Muscle of leg (tissue), 11 donors: ENCODE results near the gene CYP27C1. TPM values are rescaled to one million over a fixed set of nuclear protein-coding genes. Genes with fewer than 3 reads are reported as not detected.

Experiments used
- DNase-seq: peaks from one replicate; pipeline ENCODE4 v3.0.0; 2013
- H3K27ac ChIP-seq: one replicate; pipeline ENCODE4 v1.5.1; 2013; ENCODE audit warnings: mild to moderate bottlenecking, low read length, control low read depth
- H3K27me3 ChIP-seq: one replicate; pipeline ENCODE4 v1.6.1; 2013; ENCODE audit warnings: low read length; ENCODE audit not compliant: control insufficient read depth, insufficient read depth
- H3K36me3 ChIP-seq: one replicate; pipeline ENCODE4 v1.6.1; 2013; ENCODE audit warnings: low read length; ENCODE audit not compliant: control insufficient read depth, insufficient read depth
- H3K4me1 ChIP-seq: one replicate; pipeline ENCODE4 v1.6.1; 2013; ENCODE audit warnings: low read length; ENCODE audit not compliant: control insufficient read depth, insufficient read depth
- H3K4me3 ChIP-seq: one replicate; pipeline ENCODE4 v1.5.1; 2013; ENCODE audit warnings: low read length, control low read depth
- H3K9me3 ChIP-seq: replicated peaks from 2 replicates; pipeline ENCODE4 v1.6.1; 2013; ENCODE audit warnings: low read depth, low read length; ENCODE audit not compliant: control insufficient read depth
- WGBS: methylation state at CpG from one replicate; pipeline ENCODE4 v1.1.5; 2013; ENCODE audit warnings: missing lambda C conversion rate; ENCODE audit not compliant: insufficient coverage; 5-methylcytosine and 5-hydroxymethylcytosine counted together
- polyA plus RNA-seq, 8 donors: library from polyadenylated mRNA; unstranded; fragments of 120-200 nt; gene quantifications; one replicate each; pipeline versions ENCODE4 v1.2.1 to v1.2.3, GENCODE V29; 2013; ENCODE audit warnings: inconsistent platforms in 1 of 8, low replicate concordance in 1 of 8; ENCODE audit not compliant: insufficient read length in 8 of 8, insufficient read depth in 1 of 8
- total RNA-seq: library from RNA; stranded (reverse); fragments of 120-200 nt; gene quantifications from one replicate; pipeline ENCODE4 v1.2.4, GENCODE V29; 2013

Gene CYP27C1
- total and polyA plus RNA-seq, 9 donors, result 2.3 to 7.8 (median 5.0) TPM

- Histone ChIP-seq H3K36me3 (no peaks in the 10 kb centered on the region), H3K9me3 (peaks cover 11% of the 10 kb centered on the region), H3K27ac (peak overlapping the region; percentile 85), H3K27me3 (no peaks in the 10 kb centered on the region), H3K4me3 (no peak overlapping the region), H3K4me1 (peaks cover 36% of the 10 kb centered on the region)
- no peak for DNase-seq
- 69% methylated on average over 2 of the region's 4 CpGs for WGBS
Observed at GRCh38 chr2:127154396-127154795, 65.7 kb downstream of the CYP27C1 start.

- 89% methylated on average over 1 of the region's 6 CpGs for WGBS
- no peaks in the 10 kb centered on the region for H3K27me3 ChIP-seq
- H3K27ac ChIP-seq, result peak overlapping the region; percentile 22
- peaks cover 11% of the 10 kb centered on the region for H3K9me3 ChIP-seq
- no peak for DNase-seq
- H3K4me3 ChIP-seq, result no peak overlapping the region
- no peaks in the 10 kb centered on the region for H3K36me3 ChIP-seq
- peaks cover 36% of the 10 kb centered on the region for H3K4me1 ChIP-seq
Observed at GRCh38 chr2:127153691-127154158, 66.4 kb downstream of the CYP27C1 start.

DNA sequence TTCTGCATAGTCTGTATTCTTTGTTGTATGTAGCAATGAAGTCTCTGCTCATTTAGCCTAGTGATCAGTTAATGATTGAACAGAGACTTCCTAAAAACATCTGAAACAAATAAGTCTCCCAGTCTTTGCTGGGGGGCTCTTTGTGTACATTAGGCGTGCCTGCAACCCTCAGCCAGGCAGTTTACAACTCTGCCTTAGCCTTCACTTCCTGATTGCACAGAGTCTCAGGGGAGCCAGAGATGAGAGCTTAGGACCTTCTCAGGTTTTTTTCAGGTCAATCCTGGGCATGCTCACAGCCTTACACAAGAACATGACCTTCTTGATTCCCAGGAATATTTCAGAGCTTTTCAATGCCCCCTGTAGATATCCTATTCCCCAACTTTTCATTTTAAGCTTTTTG is 69.1 kb downstream of the CYP27C1 start:
- no peaks in the 10 kb centered on the region for H3K36me3 ChIP-seq
- WGBS, result 75% methylated on average over 1 of the region's 1 CpG
- no peak overlapping the region for H3K27ac ChIP-seq
- H3K27me3 ChIP-seq, result no peaks in the 10 kb centered on the region
- no peak for DNase-seq
- peaks cover 9% of the 10 kb centered on the region for H3K9me3 ChIP-seq
- no peak overlapping the region for H3K4me3 ChIP-seq
- peaks cover 34% of the 10 kb centered on the region for H3K4me1 ChIP-seq

DNA sequence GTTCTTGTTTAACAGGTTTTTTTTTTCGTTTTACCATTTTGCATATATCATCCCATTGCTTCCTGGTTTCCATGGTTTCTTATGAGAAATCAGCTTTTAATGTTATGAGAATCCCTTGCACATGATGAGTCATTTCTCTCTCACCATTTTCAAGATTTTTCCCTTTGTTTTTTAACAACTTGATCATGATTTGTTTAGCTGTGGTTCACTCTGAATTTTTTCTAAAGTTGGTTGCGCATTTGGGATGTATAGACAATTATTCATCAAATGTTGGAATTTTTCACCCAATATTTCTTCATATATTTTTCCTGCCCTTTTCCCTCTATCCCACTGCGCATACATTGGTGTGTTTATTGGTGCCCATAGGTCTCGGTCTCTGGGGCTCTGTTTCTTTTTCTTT is 70.7 kb downstream of the CYP27C1 start:
- no CpG with 5 or more reads among the region's 4 CpGs for WGBS
- Histone ChIP-seq H3K4me1 (peaks cover 34% of the 10 kb centered on the region), H3K27ac (no peak overlapping the region), H3K4me3 (no peak overlapping the region), H3K36me3 (no peaks in the 10 kb centered on the region), H3K9me3 (peaks cover 9% of the 10 kb centered on the region), H3K27me3 (no peaks in the 10 kb centered on the region)
- DNase-seq, result no peak

GRCh38 chr2:127146820-127147502 is 73.1 kb downstream of the CYP27C1 start:
- H3K9me3 ChIP-seq, result peaks cover 9% of the 10 kb centered on the region
- peak; percentile 89 for DNase-seq
- H3K4me3 ChIP-seq, result no peak overlapping the region
- 9% methylated on average over 9 of the region's 10 CpGs for WGBS
- H3K27ac ChIP-seq, result peak overlapping the region; percentile 86
- H3K4me1 ChIP-seq, result peaks cover 41% of the 10 kb centered on the region
- H3K36me3 ChIP-seq, result no peaks in the 10 kb centered on the region
- H3K27me3 ChIP-seq, result no peaks in the 10 kb centered on the region

DNA sequence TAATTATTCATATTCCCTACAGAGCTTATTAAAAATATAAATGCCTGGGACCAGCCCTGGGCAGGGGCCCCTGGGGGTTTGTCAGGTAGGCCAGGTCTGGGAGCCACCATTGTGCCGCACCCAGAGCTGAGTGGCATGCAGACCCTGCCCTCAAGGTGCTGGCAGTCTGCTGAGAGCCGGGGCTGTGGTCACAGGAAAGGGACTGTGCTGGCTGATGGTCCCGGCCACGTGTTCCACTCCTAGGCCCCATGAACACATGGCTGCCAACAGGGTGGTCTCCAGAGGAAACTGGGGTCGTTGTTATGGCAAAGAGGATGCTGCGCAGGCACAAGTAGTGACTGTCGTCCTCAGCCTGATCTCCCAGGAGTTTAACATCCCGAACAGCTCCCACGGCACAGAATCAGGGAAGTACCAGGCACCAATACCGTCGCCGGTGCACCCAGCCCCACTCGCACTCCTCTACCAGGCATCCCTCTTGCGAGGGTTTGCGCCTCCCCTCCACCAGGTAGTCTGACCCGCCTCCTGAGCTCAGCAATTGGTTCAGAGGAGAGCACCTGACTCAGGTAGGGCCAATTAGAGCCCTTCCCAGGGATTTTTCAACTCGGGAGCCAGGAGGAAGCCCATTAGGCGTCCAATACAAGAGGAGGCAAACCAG is 73.9 kb downstream of the CYP27C1 start:
- no peak for DNase-seq
- Histone ChIP-seq H3K4me3 (no peak overlapping the region), H3K27me3 (no peaks in the 10 kb centered on the region), H3K36me3 (no peaks in the 10 kb centered on the region), H3K4me1 (peaks cover 41% of the 10 kb centered on the region), H3K27ac (peak overlapping the region; percentile 86), H3K9me3 (peaks cover 6% of the 10 kb centered on the region)
- 70% methylated on average over 15 of the region's 18 CpGs for WGBS

GRCh38 chr2:127145280-127145895 is 74.7 kb downstream of the CYP27C1 start:
- DNase-seq, result peak; percentile 76
- H3K4me1 ChIP-seq, result peaks cover 47% of the 10 kb centered on the region
- peak overlapping the region; percentile 86 for H3K27ac ChIP-seq
- WGBS, result 23% methylated on average over 1 of the region's 1 CpG
- H3K4me3 ChIP-seq, result no peak overlapping the region
- no peaks in the 10 kb centered on the region for H3K9me3 ChIP-seq
- H3K36me3 ChIP-seq, result no peaks in the 10 kb centered on the region
- no peaks in the 10 kb centered on the region for H3K27me3 ChIP-seq

GRCh38 chr2:127143841-127144782 is 76.0 kb downstream of the CYP27C1 start:
- H3K36me3 ChIP-seq, result no peaks in the 10 kb centered on the region
- DNase-seq, result no peak
- no peaks in the 10 kb centered on the region for H3K27me3 ChIP-seq
- 31% methylated on average over 2 of the region's 11 CpGs for WGBS
- H3K4me3 ChIP-seq, result no peak overlapping the region
- H3K27ac ChIP-seq, result peak overlapping the region; percentile 86
- peaks cover 47% of the 10 kb centered on the region for H3K4me1 ChIP-seq
- no peaks in the 10 kb centered on the region for H3K9me3 ChIP-seq

DNA sequence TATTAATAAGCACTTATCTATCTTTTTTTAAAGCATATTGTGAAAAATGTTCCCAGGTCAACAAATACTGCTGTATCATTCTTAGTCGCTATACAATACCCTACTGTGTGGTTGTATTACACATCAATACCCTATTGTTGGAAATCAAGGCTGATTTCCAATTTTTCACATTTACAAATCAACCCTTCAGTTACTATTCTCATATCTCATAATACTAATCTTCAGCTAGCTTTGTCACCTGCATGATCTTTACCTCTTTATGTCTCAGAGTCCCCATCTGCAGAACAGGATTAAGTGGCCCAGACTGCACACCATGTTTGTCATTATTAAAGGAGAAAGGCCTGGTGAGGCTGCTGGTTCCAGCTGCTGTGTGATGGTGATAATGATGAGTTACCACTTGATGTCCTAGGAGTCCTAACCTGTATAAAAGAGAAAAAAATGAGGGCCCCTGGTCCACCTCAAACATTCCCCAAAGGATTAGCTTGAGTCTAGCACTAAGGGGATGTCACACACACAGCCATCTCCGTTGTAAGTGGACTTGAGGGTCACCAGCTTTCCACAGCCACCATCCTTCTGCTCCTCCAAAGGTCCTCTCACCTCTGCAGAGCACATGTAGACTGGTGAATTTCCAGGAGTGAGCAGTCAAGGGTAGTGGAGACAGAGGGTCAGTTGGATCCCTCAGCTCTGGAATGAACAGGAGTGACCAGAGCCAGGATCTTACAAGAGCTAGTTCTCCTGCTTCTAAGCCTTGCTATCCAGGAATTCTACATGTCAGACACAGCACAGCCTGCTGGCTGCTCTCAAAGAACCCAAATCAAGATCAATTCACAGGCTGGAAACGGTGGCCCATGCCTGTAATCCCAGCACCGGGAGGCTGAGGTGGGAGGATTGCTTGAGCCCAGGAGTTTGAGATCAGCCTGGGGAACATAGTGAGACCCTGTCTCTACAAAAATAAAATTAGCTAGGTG is 77.2 kb downstream of the CYP27C1 start:
- no peaks in the 10 kb centered on the region for H3K9me3 ChIP-seq
- DNase-seq, result no peak
- peaks cover 47% of the 10 kb centered on the region for H3K4me1 ChIP-seq
- no peak overlapping the region for H3K4me3 ChIP-seq
- peak overlapping the region; percentile 86 for H3K27ac ChIP-seq
- no peaks in the 10 kb centered on the region for H3K36me3 ChIP-seq
- WGBS, result 83% methylated on average over 1 of the region's 4 CpGs
- H3K27me3 ChIP-seq, result no peaks in the 10 kb centered on the region
